CD4-positive, alpha-beta T cell treated with Interleukin-6 at 100 ng/mL for 8 hours (primary cell): ENCODE measurements around the gene SKAP2.

Experiments
- DNase-seq: peaks from one replicate; pipeline ENCODE4 v3.0.0-alpha.2; 2020; ENCODE audit warnings: mixed read lengths, low spot score

The SKAP2 gene, protein sequence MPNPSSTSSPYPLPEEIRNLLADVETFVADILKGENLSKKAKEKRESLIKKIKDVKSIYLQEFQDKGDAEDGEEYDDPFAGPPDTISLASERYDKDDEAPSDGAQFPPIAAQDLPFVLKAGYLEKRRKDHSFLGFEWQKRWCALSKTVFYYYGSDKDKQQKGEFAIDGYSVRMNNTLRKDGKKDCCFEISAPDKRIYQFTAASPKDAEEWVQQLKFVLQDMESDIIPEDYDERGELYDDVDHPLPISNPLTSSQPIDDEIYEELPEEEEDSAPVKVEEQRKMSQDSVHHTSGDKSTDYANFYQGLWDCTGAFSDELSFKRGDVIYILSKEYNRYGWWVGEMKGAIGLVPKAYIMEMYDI

DNA sequence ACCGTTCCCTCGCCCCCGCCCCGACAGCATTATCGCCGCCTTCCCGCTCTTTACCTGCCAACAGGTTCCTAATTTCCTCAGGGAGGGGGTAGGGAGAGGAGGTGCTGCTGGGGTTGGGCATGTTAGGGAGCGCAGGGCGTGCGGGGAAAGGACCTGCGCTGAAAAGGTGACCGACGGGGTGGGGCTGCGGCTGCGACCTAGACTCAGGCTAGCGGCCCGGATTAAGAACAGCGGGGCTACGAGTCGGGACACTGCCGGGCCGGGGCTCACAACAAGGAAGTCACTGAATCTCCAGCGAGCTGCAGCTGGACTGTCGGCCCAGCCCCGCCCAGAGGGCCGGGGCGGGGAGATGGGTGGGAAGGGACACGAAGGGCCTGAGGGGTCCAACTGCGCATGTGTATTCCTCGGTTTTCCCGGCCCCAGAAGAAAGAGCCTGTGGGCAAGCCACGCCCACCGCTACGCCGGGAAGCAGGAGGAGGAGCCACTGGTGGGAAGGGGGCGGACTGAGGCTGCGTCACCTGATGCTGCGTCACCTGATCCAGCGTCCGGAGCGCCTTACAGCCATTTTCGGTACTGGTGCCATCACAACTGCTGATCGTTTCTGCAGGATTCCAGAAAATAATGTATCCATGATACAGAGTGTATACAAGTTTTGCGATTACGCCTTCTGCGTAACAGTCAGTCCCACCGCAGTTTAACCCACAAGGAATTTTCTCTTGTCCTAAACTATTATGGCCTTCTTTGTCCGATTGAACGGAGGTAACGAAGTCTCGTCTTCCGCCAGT is at the start of gene SKAP2:
SKAP2 (minus strand) TSS at position 282 of the 785 bp plus-strand sequence; CDS start at position 121, 161 bp downstream.
- DNase-seq: peak; percentile 91

DNA sequence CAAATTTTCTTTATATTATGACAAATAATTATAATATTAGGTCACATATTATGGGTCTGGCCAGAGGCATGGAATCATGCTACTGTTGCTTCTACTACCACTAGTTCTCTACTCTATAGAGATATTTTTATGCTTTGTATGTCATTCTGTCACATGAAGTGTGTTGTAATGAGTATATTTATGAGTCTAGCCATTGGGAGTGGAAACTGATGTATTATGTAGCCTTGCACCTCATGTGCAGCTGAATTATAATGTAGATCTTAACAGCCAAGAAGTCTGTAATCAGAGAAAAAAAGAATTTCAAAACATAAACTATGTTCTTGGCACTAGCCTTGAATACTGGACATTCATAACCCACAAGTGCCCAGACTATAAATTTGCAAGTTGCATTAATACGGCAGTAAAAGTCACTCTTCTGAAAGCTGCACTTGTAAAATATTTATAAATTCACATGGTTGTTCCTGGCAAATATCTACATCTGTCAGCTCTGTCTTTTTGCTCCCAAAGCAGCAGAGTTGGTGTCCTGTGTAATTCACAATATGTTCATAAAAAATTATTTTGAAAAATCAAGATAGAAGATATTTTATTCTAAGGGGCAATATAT is 48.6 kb upstream of the SKAP2 start:
- DNase-seq: no peak

DNA sequence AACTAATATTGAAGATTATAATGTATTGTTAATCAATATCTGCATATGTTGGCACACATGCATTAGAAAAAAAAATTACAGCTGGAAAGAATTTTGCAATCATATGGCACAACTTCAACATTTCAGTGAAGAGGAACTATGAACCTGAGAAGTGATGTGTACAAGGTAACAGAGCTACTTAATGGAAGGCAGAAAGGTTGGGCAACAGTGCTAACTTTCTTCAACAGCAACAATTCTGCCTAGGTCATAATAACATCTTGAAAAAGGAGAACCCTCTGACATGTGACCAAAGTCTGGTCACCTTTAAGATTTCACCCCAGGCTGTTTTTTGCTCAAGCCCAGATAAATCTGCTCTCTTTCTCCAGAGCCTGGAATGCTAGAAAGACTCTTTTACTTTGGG is 47.9 kb upstream of the SKAP2 start:
- DNase-seq: no peak

DNA sequence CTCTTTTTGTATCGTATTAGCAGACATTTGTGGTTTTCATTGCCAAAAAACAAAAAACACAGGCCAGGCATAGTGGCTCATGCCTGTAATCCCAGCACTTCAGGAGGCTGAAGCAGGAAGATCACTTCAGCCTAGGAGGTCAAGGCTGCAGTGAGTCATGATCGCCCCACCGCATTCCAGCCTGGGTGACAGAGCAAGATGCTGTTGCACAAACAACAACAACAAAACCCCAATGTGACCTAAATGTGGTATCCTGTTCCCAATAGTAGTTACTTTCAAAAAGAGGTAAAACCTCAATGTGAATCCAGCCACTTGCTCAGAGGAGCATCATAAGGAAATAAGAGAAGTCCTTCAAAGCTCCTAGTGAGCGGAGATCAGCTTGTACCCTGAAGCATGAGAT is 45.8 kb upstream of the SKAP2 start:
- DNase-seq: peak; percentile 1

DNA sequence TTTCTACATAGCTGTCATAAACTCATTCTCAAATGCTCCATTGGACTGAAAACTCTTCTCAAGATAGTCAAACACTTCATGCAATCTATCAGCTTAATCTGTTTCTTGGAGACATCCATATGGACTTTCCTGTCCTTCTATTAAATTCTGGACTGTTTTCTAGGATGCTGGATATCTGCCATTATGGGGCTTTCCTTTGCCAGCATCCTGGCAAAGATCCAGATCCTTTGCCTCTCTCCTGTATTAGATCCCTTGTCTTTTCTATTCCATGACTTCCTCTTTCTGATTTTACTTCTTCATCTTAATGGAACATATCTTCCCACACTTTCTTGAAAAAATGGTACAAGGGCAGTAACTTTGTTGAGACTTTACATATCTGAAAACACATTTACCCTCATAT is 35.9 kb upstream of the SKAP2 start:
- no peak for DNase-seq

DNA sequence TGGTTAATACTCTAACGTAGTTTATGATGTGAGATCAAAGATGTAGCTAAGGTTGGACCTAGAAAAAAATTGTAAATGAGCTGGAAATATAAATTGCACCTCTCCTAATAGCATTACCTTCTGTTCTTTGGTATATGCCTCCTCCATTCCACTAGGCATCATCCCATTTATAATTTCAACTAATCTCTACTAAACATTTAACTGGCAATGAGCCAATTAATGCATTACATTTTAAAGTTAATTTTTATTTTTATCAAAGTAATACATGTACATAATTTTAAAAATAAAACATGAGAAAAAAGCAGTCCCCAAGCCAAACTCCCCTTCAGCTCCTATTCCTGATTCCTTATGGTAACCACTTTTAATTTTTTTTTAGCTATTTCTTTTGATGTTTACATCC is 35.1 kb upstream of the SKAP2 start:
- no peak for DNase-seq

DNA sequence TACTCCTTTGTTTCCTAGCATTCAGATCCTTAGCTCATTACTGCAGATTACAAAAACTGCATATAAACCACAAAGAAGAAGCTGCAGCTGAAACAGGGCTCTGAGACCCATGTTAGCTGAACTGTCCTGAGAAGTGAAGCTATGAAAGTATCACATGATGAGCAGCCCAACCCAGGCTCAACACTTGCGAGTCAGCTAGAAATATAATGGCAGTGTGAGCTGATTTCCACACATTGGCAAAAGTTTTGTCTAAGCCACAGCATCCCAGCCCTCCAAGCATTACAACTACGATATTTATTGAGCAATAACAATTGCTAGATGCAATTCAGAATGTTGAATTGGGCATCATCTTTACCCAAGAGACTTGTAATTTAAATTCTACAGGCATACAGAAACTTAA is 34.5 kb upstream of the SKAP2 start:
- no peak for DNase-seq

DNA sequence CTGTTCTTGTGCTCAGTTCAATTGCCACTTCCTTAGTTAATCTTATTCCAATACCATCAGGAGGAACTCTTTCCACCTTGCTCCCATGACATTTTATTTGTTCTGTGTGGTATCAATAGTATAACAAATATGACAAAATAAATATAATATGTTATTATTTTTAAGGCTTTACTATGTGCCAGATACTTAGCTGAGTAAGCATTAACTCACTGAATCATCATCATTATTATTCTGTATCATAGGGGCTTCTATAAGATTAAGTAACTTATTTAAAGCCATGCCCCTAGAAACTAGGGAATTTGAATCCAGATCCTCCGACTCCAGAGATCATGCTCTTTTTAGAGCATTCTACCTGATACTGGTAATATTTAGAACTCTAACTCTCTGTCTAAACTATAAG is 33.5 kb upstream of the SKAP2 start:
- no peak for DNase-seq

DNA sequence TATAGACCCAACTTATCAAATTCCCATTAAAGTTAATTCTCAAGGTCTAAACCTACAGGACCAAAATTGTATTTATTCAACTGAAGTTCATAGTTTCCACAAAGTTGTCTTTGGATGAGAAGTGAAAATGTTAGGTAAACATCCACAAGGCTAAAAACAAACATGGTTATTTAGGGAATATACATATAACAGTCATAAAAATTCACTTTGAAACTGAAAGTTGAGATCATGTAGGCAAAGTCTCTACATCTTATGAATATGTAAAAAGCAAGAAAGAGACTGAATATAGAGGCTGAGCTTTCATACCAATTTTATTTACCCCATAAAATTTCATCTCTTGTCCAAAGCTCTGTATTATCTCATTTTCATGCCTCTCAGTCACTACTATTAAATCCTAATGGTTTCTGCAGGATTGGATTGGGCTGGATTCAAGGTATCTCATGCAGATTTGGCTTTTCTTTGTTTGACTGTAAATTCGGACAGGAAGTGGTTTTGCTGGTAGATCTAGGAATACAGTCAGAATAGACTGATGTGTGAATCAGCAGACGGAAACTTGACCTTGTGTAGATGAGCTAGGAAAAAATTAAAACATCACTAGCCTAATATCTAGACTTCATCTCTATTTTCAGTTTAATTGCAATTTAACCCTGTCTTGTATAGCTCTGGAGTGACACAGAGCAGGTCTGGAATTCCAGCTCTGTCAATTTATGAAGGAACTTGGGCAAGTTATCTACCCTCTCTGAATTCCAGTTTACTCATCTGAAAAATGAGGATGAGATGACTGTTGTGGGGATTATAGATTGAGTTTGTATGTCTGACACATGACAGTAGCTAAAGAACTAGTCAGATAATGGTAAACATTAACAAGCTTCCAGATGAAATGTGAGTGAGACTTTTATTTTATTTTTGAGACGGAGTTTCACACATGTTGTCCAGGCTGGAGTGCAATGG is 27.3 kb upstream of the SKAP2 start:
- DNase-seq: no peak

DNA sequence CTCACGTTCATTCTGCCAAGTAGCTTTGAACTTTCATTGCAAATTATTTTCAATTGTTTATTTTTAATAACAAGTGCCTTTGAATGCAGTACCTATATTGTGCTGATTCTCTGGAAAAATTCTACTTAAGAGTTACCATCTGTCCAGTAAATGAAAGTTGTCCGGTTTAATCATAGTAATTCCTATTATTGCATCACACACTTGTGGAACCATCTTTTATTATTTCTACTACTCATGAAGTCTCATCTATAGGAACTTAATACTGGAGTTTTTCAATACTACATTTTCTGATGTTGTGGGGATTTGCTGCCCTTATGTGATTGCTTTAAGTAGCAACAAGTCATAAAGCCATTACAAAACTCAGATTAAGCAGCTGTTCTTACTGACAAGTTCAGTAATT is 16.5 kb upstream of the SKAP2 start:
- no peak for DNase-seq

DNA sequence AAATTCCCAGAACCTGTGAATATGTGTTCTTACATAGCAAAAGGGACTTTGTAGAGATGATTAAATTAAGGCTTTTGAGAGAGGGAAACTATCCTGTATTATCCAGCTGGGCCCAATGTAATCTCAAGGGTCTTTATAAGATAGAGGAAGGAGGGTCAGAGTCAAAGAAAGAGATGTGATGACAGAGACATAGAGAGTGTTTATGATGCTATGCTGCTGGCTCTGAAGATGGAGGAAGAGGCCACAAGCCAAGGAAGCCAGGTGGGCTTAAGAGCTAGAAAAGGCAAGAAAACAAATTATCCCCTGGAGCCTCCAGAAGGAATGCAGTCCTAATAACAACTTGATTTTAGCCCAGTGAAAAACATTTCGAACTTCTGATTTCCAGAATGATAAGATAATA is 15.3 kb upstream of the SKAP2 start:
- DNase-seq: no peak

DNA sequence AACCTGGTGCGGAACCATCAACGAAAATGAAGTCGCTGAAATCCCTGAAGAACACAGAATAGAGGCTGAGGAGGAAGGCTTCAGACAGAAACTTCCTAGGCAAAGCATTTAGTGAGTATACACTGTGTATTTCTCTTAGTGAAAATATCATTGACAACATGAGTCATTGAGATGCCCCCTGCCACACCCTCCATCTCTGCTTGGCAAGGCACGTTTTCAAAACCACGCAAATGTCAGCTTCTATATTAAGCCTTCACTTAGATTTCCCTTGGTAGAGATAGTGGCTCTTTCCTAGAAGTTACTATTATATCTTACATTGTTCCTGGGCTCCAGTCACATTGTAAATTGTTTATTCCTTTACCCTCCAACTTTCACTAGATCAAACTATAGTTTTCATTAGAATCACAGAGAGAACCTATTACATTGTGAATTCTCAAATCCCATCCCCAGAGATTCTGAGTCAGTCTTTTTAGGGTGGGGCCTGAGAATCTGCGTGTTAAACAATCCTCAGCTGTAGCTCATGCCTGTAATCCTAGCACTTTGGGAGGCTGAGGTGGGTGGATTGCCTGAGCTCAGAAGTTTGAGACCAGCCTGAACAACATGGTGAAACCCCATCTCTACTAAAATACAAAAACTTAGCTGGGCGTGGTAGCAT is 4.6 kb upstream of the SKAP2 start:
- no peak for DNase-seq

DNA sequence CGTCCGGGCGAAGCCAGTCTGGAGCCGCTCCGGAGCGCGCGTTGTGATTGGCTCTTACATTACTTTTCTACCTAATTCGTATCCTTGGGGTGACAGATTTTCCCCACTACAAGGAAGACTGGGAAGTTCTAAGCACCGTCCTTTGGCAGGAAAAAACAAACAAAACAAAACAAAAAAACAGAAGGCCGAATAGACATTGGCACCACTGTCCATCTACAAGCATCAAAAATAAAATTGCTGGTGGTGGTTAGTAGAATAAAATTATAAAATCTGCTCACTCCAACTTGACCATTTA is 651 bp upstream of the SKAP2 start:
- no peak for DNase-seq

DNA sequence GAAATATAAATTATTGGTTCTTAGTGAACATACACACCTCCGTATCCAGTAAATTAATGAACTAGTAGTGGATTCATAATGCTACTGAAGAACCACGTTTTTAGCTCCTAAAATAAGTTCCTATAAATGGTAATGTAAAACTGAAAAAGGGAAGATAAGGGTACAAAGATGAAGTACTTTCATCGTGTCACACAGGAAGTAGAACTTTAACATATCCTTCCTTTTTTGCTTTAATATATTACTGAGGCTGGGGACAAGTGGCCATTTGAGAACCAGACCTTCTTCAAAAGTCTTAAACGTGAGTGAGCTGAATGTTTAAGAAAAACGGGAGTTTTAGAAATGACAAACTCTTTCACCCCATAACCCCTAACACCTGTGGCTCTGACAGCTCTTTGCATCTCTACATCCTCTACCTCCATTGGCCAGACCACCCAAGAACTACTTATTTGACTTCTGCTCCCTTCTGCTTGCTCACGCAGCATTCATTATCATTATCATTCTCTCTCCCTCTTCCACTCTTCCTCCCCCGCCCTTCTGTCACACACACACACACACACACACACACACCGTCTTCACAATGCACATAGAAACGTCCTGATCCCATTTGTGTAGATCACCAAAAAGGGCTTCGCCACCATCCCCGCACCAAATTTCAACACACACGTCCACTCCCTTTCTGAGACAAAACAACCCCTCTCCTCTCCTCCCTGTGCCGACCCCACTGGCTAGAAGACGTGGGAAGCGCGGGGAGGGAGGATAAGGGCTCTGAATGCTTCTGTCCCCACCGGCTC is 677 bp downstream of the SKAP2 start:
- DNase-seq: peak; percentile 1

DNA sequence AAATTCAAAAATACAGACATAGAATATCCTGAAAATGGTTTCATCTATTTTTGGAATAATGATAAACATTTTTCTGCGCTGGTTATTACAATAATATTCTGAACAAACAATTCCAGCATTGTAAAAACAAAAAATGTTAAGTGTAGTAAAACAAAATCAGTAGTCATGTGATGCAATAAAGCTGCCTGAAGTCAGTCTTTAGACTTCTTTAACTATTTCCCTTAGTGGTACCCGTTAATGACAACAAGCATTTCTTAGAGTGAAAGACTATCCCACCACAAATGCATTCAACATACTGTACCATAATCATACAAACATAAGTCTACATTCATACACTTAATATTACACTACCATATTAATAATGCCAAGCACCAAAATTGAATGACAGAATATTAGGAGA is 1.6 kb downstream of the SKAP2 start:
- DNase-seq: no peak

DNA sequence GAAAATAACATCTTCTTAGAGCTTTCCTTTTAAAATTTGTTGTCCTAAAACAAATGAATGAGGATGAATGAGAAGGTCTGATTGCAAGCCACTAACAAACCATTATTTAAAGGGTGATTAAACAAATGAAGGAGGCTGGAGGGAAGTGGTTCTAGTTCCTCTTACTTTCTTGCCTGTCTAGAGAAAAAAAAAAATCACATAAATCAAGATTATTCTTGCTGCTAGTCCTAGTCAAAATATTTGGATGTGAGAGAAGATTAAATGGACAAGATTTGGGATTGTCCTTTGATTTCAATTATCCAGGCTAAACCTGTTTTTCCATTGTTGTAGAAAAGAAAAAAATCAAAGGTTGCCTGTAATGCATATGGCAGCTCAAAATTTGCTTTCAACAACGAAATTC is 3.3 kb downstream of the SKAP2 start:
- DNase-seq: no peak

DNA sequence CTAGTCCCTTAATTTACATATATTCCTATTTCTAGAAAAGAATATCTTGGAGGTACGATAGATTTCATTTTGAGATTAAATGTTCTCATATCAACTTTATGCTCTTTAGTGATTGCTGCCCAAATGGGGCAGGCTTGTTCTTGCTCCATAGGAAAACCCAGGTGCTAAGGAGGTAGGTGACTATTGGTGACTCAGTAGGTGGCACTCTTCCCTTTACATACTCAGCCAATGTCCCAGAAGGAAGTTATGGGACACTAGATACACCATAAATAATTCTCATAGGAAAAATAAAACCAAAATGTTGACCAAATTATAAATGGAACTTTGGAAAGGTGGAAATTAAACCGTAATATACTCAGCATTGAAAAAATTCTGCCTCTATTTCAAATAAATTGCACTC is 4.0 kb downstream of the SKAP2 start:
- no peak for DNase-seq

DNA sequence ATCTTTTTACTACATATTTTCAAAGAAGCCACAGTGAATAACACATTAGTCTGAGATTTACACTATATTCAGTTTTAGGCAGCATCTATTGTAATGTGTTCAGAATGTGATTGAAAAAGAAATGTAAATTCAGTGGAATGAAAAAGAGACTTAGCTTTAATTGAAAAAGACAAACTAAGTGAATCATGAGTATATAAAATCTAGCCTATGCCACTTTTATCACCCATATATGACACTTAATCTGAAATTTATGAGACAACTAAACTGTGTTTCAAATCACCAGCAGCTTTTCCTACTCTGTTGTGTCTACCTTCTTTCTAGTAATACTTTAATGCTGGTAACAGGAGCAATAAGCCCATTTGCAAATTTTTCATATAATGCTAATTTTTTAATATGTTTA is 4.7 kb downstream of the SKAP2 start:
- DNase-seq: no peak

DNA sequence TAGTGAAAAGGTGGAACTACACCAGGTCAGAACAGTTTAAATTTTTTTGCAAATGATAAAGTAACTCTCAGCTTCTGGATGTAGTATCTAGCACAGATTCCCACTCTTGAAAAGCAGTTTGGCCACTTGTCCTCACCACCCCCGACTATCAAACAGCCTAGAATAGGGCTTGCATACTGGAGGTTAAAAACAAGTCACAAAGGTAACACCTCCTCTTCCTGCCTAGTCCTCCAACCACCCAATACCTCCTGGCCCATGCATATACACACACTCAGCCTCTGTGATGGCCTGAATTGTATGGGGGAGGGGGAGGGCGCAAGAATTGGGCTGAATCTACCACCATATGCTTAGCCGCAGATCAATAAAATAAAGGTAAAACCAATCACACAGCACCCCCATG is 5.7 kb downstream of the SKAP2 start:
- no peak for DNase-seq

DNA sequence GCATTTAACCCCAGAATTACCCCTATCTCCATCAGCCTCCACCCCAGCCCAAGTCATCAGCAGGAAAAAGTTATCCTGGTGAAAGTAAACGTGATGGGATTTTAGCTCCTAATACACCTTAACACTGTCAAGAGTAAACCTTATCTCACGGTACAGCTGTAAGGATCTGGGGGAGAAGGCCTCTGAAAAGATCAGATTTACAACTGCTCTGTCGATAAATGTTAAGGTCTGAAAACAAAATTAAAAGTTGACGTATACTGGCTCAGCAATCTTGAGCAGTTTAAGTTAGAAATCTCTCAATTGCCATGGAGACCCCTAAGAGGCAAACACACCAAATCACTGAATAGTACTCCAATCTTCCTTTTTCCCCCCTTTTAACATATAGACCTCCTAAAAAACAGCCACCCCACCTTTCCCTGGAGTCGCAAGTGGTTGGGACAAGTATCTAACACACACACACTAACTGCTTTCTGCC is 6.1 kb downstream of the SKAP2 start:
- no peak for DNase-seq
